ENCODE results near the gene SESN2.

DNA sequence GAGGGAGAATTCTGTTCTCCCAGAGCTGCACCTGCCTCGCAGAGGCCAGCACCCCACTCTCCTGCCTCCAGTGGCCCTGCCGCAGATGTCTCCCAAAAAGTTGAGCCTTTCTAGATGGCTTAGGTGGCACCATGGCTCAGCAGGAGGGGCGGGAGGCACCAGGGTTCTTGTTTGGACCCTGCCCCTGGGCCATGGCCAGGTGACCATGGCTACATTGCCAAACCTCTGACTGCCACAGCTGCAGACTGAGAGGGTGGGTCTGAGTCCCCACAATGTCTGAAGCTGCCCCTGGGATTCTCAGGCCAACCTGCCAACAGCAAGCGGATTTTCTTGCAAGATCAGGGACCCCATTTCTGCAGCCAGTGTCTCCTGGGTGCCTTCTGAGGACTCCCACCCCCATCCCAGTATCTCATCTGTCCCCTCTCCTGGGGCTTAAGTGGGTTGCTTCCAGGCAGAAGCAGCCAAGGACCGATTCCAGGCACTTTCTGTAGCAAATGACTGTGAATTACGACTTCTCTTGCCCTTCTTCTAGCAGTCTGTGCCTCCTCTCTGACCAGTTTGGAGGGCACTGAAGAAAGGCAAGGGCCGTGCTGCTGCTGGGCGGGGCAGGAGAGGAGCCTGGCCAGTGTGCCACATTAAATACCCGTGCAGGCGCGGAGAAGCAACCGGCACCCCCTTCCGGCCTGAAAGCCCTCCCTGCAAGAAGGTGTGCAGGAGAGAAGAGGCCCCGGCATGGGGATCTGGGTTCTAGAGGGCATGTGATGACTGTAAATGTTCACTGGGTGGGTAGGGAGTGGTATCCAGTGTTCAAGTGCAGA, 22.5 kb downstream of the SESN2 start:
- no peak for TF ChIP-seq POLR2A (IDR thresholded peaks at IDR 0.05; ENCODE audit: low read depth, low read length)
- TF ChIP-seq POLR2AphosphoS5 (IDR thresholded peaks at IDR 0.05; ENCODE audit: low read depth, low read length): no peak
- no peak for TF ChIP-seq TAF1 (IDR thresholded peaks at IDR 0.05; ENCODE audit: borderline replicate concordance, low read depth, low read length)

Data from GM12892 (cell line).